ENCODE measurements around the gene BRICD5. TPM values are rescaled to one million over a fixed set of nuclear protein-coding genes. Genes with fewer than 3 reads are reported as not detected.
A peak's percentile ranks its signal among the peaks of the same experiment; 100 is the strongest.

BRICD5 gene
- total RNA-seq, 1 donor from 2014 or later, result 24.6 TPM

GRCh38 chr16:2196981-2197511, 13.6 kb downstream of the BRICD5 start:
- Mint-ChIP-seq H3K36me3 (ENCODE audit: low read depth) (no peaks in the 10 kb centered on the region), H3K4me1 (ENCODE audit: low read depth) (no peaks in the 10 kb centered on the region), H3K4me3 (ENCODE audit: low read depth) (peak overlapping the region; percentile 47), H3K27ac (no peak overlapping the region), H3K9me3 (no peaks in the 10 kb centered on the region), H3K27me3 (ENCODE audit: low read depth) (peaks cover 47% of the 10 kb centered on the region)
- intact Hi-C loops (cut with micrococcal nuclease), result no loop called here
- DNase-seq (ENCODE audit: low spot score), result no peak

GRCh38 chr16:2196162-2196980, 14.3 kb downstream of the BRICD5 start, which contains the start of gene CASKIN1:
Gene CASKIN1, minus strand, starts transcription at chr16:2196605. Its CDS starts 173 bp downstream, at chr16:2196432.
- Mint-ChIP-seq H3K27ac (no peak within 1 kb of the TSS), H3K4me1 (ENCODE audit: low read depth) (no peaks in the 10 kb centered on the region), H3K27me3 (ENCODE audit: low read depth) (peaks cover 41% of the 10 kb centered on the region), H3K4me3 (ENCODE audit: low read depth) (peak within 1 kb of the TSS; percentile 47), H3K9me3 (no peaks in the 10 kb centered on the region), H3K36me3 (ENCODE audit: low read depth) (no peaks in the 10 kb centered on the region)
- intact Hi-C loops (cut with micrococcal nuclease), result no loop called here
- DNase-seq (ENCODE audit: low spot score), result no peak

- no peaks in the 10 kb centered on the region for H3K9me3 Mint-ChIP-seq
- H3K4me3 Mint-ChIP-seq (ENCODE audit: low read depth), result peak overlapping the region; percentile 17
- DNase-seq (ENCODE audit: low spot score), result no peak
- H3K27me3 Mint-ChIP-seq (ENCODE audit: low read depth), result peaks cover 41% of the 10 kb centered on the region
- H3K36me3 Mint-ChIP-seq (ENCODE audit: low read depth), result no peaks in the 10 kb centered on the region
- no peak overlapping the region for H3K27ac Mint-ChIP-seq
- H3K4me1 Mint-ChIP-seq (ENCODE audit: low read depth), result no peaks in the 10 kb centered on the region
- intact Hi-C loops (cut with micrococcal nuclease), result no loop called here
These were observed 15.1 kb downstream of the BRICD5 start for GRCh38 chr16:2195322-2196161.

- H3K9me3 Mint-ChIP-seq, result no peaks in the 10 kb centered on the region
- intact Hi-C loops (cut with micrococcal nuclease), result no loop called here
- H3K4me3 Mint-ChIP-seq (ENCODE audit: low read depth), result no peak overlapping the region
- peaks cover 35% of the 10 kb centered on the region for H3K27me3 Mint-ChIP-seq (ENCODE audit: low read depth)
- no peaks in the 10 kb centered on the region for H3K36me3 Mint-ChIP-seq (ENCODE audit: low read depth)
- no peaks in the 10 kb centered on the region for H3K4me1 Mint-ChIP-seq (ENCODE audit: low read depth)
- peak; percentile 45 for DNase-seq (ENCODE audit: low spot score)
- H3K27ac Mint-ChIP-seq, result no peak overlapping the region
These were observed 15.8 kb downstream of the BRICD5 start for GRCh38 chr16:2194852-2195321.

- H3K4me3 Mint-ChIP-seq (ENCODE audit: low read depth), result no peak overlapping the region
These were observed 16.4 kb downstream of the BRICD5 start for GRCh38 chr16:2194166-2194834.

GRCh38 chr16:2191446-2191706, 19.3 kb downstream of the BRICD5 start:
- peaks cover 12% of the 10 kb centered on the region for H3K27me3 Mint-ChIP-seq (ENCODE audit: low read depth)
- H3K4me3 Mint-ChIP-seq (ENCODE audit: low read depth), result no peak overlapping the region
- H3K36me3 Mint-ChIP-seq (ENCODE audit: low read depth), result no peaks in the 10 kb centered on the region
- DNase-seq (ENCODE audit: low spot score), result no peak
- intact Hi-C loops (cut with micrococcal nuclease), result no loop called here
- H3K27ac Mint-ChIP-seq, result no peak overlapping the region
- H3K9me3 Mint-ChIP-seq, result no peaks in the 10 kb centered on the region
- no peaks in the 10 kb centered on the region for H3K4me1 Mint-ChIP-seq (ENCODE audit: low read depth)

More at GRCh38 chr16:2194166-2194834, 16.4 kb downstream of the BRICD5 start:
- no peak overlapping the region for H3K27ac Mint-ChIP-seq
- intact Hi-C loops (cut with micrococcal nuclease), result no loop called here
- H3K27me3 Mint-ChIP-seq (ENCODE audit: low read depth), result peaks cover 34% of the 10 kb centered on the region
- no peaks in the 10 kb centered on the region for H3K36me3 Mint-ChIP-seq (ENCODE audit: low read depth)
- DNase-seq (ENCODE audit: low spot score), result no peak
- no peaks in the 10 kb centered on the region for H3K9me3 Mint-ChIP-seq
- H3K4me1 Mint-ChIP-seq (ENCODE audit: low read depth), result no peaks in the 10 kb centered on the region

- H3K4me1 Mint-ChIP-seq (ENCODE audit: low read depth), result no peaks in the 10 kb centered on the region
- intact Hi-C loops (cut with micrococcal nuclease), result no loop called here
These were observed 19.8 kb downstream of the BRICD5 start for GRCh38 chr16:2190659-2191445.

GRCh38 chr16:2190002-2190658, 20.5 kb downstream of the BRICD5 start:
- no peaks in the 10 kb centered on the region for H3K9me3 Mint-ChIP-seq
- H3K4me1 Mint-ChIP-seq (ENCODE audit: low read depth), result no peaks in the 10 kb centered on the region
- peaks cover 10% of the 10 kb centered on the region for H3K27me3 Mint-ChIP-seq (ENCODE audit: low read depth)
- no peak overlapping the region for H3K4me3 Mint-ChIP-seq (ENCODE audit: low read depth)
- no peak for DNase-seq (ENCODE audit: low spot score)
- H3K36me3 Mint-ChIP-seq (ENCODE audit: low read depth), result no peaks in the 10 kb centered on the region
- no peak overlapping the region for H3K27ac Mint-ChIP-seq
- intact Hi-C loops (cut with micrococcal nuclease), result no loop called here

More at GRCh38 chr16:2190659-2191445, 19.8 kb downstream of the BRICD5 start:
- Mint-ChIP-seq H3K9me3 (no peaks in the 10 kb centered on the region), H3K4me3 (ENCODE audit: low read depth) (no peak overlapping the region), H3K27me3 (ENCODE audit: low read depth) (peaks cover 12% of the 10 kb centered on the region), H3K36me3 (ENCODE audit: low read depth) (no peaks in the 10 kb centered on the region), H3K27ac (no peak overlapping the region)
- DNase-seq (ENCODE audit: low spot score), result no peak

GRCh38 chr16:2189252-2189893, 21.3 kb downstream of the BRICD5 start:
- no peak for DNase-seq (ENCODE audit: low spot score)
- peaks cover 5% of the 10 kb centered on the region for H3K27me3 Mint-ChIP-seq (ENCODE audit: low read depth)
- H3K4me3 Mint-ChIP-seq (ENCODE audit: low read depth), result no peak overlapping the region
- no peaks in the 10 kb centered on the region for H3K9me3 Mint-ChIP-seq
- no peaks in the 10 kb centered on the region for H3K36me3 Mint-ChIP-seq (ENCODE audit: low read depth)
- intact Hi-C loops (cut with micrococcal nuclease), result no loop called here
- no peak overlapping the region for H3K27ac Mint-ChIP-seq
- H3K4me1 Mint-ChIP-seq (ENCODE audit: low read depth), result no peaks in the 10 kb centered on the region

- Mint-ChIP-seq H3K27ac (no peak overlapping the region), H3K27me3 (ENCODE audit: low read depth) (peaks cover 2% of the 10 kb centered on the region), H3K4me3 (ENCODE audit: low read depth) (no peak overlapping the region), H3K4me1 (ENCODE audit: low read depth) (no peaks in the 10 kb centered on the region), H3K36me3 (ENCODE audit: low read depth) (no peaks in the 10 kb centered on the region), H3K9me3 (no peaks in the 10 kb centered on the region)
- intact Hi-C loops (cut with micrococcal nuclease), result no loop called here
- no peak for DNase-seq (ENCODE audit: low spot score)
These were observed 22.3 kb downstream of the BRICD5 start for GRCh38 chr16:2188395-2188794.

- H3K9me3 Mint-ChIP-seq, result no peaks in the 10 kb centered on the region
- no peak overlapping the region for H3K27ac Mint-ChIP-seq
- intact Hi-C loops (cut with micrococcal nuclease), result no loop called here
- H3K4me3 Mint-ChIP-seq (ENCODE audit: low read depth), result no peak overlapping the region
- no peaks in the 10 kb centered on the region for H3K4me1 Mint-ChIP-seq (ENCODE audit: low read depth)
- no peaks in the 10 kb centered on the region for H3K36me3 Mint-ChIP-seq (ENCODE audit: low read depth)
- no peaks in the 10 kb centered on the region for H3K27me3 Mint-ChIP-seq (ENCODE audit: low read depth)
- no peak for DNase-seq (ENCODE audit: low spot score)
These were observed 23.5 kb downstream of the BRICD5 start for GRCh38 chr16:2187212-2187611.

Data from activated T-helper 2 cell treated with anti-CD3 and anti-CD28 coated beads, Interferon-gamma antibody, Interleukin-2, Interleukin-4, amounts not matched to agents 10 μg/mL and 5 μg/mL and 100 μg/mL, durations not matched to agents 14 hours and 24 hours and 36 hours (primary cell).